NT2/D1 (cell line): ENCODE data around the gene EPM2AIP1.
A peak's percentile ranks its signal among the peaks of the same experiment; 100 is the strongest.
"Not testable (repeated sequence)": the region's sequence is repeated elsewhere in the genome, so short reads cannot be mapped to it uniquely, and the experiment has no call there.

ENCODE experiments used
- DNase-seq: peaks from one replicate; pipeline ENCODE4 v3.0.0-alpha.2; 2011; ENCODE audit warnings: low read depth, low spot score
- H3K27me3 ChIP-seq: 2 replicates; pipeline ENCODE4 v1.6.0; 2011; ENCODE audit warnings: mild to moderate bottlenecking; ENCODE audit not compliant: insufficient read length, insufficient read depth
- H3K36me3 ChIP-seq: 2 replicates; pipeline ENCODE4 v1.6.1; 2011; ENCODE audit warnings: mild to moderate bottlenecking, low read length, mixed read lengths; ENCODE audit not compliant: insufficient read depth, insufficient read length
- H3K4me1 ChIP-seq: 2 replicates; pipeline ENCODE4 v1.5.1; 2011; ENCODE audit not compliant: insufficient read depth, insufficient read length
- H3K4me3 ChIP-seq: 2 replicates; pipeline ENCODE4 v1.5.1; 2011; ENCODE audit warnings: low read depth; ENCODE audit not compliant: insufficient read length
- H3K9ac ChIP-seq: 2 replicates; pipeline ENCODE4 v1.6.0; 2011; ENCODE audit warnings: low read depth; ENCODE audit not compliant: insufficient read length
- H3K9me3 ChIP-seq: 2 replicates; pipeline ENCODE4 v1.5.1; 2011; ENCODE audit warnings: mild to moderate bottlenecking, low read length; ENCODE audit not compliant: insufficient read depth
- SUZ12 ChIP-seq: IDR thresholded peaks from 2 replicates; pipeline ENCODE4 v1.6.1; 2011; ENCODE audit not compliant: insufficient read length, insufficient read depth; ENCODE audit errors: extremely low read depth
- YY1 ChIP-seq: IDR thresholded peaks from 2 replicates; pipeline ENCODE4 v1.6.1; 2011; ENCODE audit not compliant: insufficient read length, insufficient read depth
- ZNF274 ChIP-seq: IDR thresholded peaks from 2 replicates; pipeline ENCODE4 v1.6.1; 2011; ENCODE audit warnings: mild to moderate bottlenecking, low read depth, low read length

Gene EPM2AIP1

GRCh38 chr3:36992806-36993325 lies at the start of gene EPM2AIP1:
TSS of gene EPM2AIP1 (minus strand) at chr3:36993131. CDS start at chr3:36993077, 54 bp downstream.
- Histone ChIP-seq H3K27me3 (no peaks in the 10 kb centered on the region), H3K4me1 (no peaks in the 10 kb centered on the region), H3K4me3 (peak within 1 kb of the TSS; percentile 76), H3K36me3 (peaks cover 70% of the 10 kb centered on the region), H3K9me3 (peaks cover 10% of the 10 kb centered on the region; the same call in 1 of the 2 replicates), H3K9ac (peak within 1 kb of the TSS; percentile 88)
- DNase-seq, result no peak
- TF ChIP-seq SUZ12 (no peak), ZNF274 (no peak), YY1 (no peak)

GRCh38 chr3:37042712-37043111 lies 49.8 kb upstream of the EPM2AIP1 start:
- H3K27me3 ChIP-seq, H3K9ac ChIP-seq, DNase-seq, H3K4me1 ChIP-seq, H3K4me3 ChIP-seq, H3K9me3 ChIP-seq: not testable (repeated sequence)
- H3K36me3 ChIP-seq, result peaks cover 58% of the 10 kb centered on the region

- H3K9ac ChIP-seq, result no peak overlapping the region
- no peak for TF ChIP-seq YY1
- no peak for TF ChIP-seq ZNF274
- no peak for TF ChIP-seq SUZ12
- DNase-seq, result no peak
- 0 out of 2 replicates have a peak, but pooled peaks cover under 1% of the 10 kb centered on the region for H3K9me3 ChIP-seq
- no peaks in the 10 kb centered on the region for H3K4me1 ChIP-seq
- no peak overlapping the region for H3K4me3 ChIP-seq
- H3K36me3 ChIP-seq, result peaks cover 58% of the 10 kb centered on the region
- no peaks in the 10 kb centered on the region for H3K27me3 ChIP-seq
Measured at GRCh38 chr3:37041546-37042195, 48.7 kb upstream of the EPM2AIP1 start.

DNA sequence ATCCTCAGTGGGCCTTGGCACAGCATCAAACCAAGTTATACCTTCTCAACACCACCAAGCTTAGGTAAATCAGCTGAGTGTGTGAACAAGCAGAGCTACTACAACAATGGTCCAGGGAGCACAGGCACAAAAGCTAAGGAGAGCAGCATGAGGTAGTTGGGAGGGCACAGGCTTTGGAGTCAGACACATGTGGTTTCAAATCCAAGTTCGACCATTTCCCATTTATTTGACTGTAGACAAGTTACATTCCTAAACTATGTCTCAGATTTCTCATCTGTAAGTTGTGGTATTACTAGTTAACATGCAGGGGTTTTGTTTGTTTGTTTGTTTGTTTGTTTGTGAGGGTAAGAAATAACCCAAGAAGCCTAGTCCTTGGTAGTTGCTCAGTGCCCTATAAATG lies 47.3 kb upstream of the EPM2AIP1 start:
- Histone ChIP-seq H3K4me3 (no peak overlapping the region), H3K9ac (no peak overlapping the region), H3K27me3 (no peaks in the 10 kb centered on the region), H3K9me3 (peaks cover 14% of the 10 kb centered on the region), H3K4me1 (no peaks in the 10 kb centered on the region), H3K36me3 (peaks cover 72% of the 10 kb centered on the region)
- DNase-seq, result no peak
- no peak for TF ChIP-seq SUZ12
- TF ChIP-seq ZNF274, result no peak
- TF ChIP-seq YY1, result no peak

- Histone ChIP-seq H3K4me3 (no peak overlapping the region), H3K4me1 (no peaks in the 10 kb centered on the region), H3K9me3 (peaks cover 22% of the 10 kb centered on the region), H3K27me3 (no peaks in the 10 kb centered on the region), H3K9ac (no peak overlapping the region), H3K36me3 (peaks cover 75% of the 10 kb centered on the region)
- TF ChIP-seq ZNF274, result no peak
- no peak for TF ChIP-seq YY1
- no peak for TF ChIP-seq SUZ12
- no peak for DNase-seq
Measured at GRCh38 chr3:37039161-37039846, 46.4 kb upstream of the EPM2AIP1 start.

DNA sequence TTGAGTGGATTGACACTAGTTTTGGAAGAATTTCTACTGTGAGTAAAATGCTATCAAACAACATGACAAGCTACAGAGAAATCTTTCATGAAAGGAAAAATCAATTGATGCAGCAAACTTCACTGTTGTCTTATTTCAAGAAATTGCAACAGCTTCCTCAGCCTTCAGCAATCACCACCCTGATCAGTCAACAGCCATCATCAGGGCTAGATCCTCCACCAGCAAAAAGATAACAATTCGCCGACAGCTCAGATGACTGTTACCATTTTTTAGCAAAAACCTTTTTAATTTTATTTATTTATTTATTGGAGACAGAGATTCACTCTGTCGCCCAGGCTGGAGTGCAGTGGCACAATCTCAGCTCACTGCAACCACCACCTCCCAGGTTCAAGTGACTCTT lies 44.4 kb upstream of the EPM2AIP1 start:
- DNase-seq, result no peak
- Histone ChIP-seq H3K9ac (no peak overlapping the region), H3K27me3 (no peaks in the 10 kb centered on the region), H3K4me1 (no peaks in the 10 kb centered on the region), H3K4me3 (no peak overlapping the region), H3K9me3 (peaks cover 33% of the 10 kb centered on the region), H3K36me3 (peaks cover 90% of the 10 kb centered on the region)
- TF ChIP-seq ZNF274 (no peak), YY1 (no peak), SUZ12 (no peak)

DNA sequence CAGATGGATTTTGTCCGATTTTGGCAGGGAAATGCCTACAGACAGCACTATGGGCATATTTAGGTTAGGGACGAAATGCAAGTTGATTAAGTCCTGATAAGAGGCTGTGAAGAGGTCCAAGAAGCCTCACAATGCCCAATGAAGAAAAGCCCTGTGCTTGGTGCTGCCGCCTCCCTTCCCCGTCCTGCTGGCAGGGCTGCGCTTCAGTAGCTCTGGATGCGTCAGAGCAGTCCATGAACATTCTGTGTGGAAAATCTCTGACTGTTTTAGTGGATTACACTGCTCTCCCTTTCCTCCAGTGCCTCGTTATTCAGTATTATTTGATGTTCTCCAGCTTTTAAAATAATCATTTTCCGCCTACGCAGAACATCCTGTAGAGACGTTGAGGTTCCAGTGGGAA lies 40.0 kb upstream of the EPM2AIP1 start:
- H3K36me3 ChIP-seq, result peaks cover 93% of the 10 kb centered on the region
- no peak for DNase-seq
- no peaks in the 10 kb centered on the region for H3K4me1 ChIP-seq
- H3K9ac ChIP-seq, result no peak overlapping the region
- no peak overlapping the region for H3K4me3 ChIP-seq
- peaks cover 33% of the 10 kb centered on the region for H3K9me3 ChIP-seq
- no peak for TF ChIP-seq ZNF274
- TF ChIP-seq YY1, result no peak
- TF ChIP-seq SUZ12, result no peak
- H3K27me3 ChIP-seq, result no peaks in the 10 kb centered on the region
